Neural cell (in vitro differentiated cells): ENCODE measurements around the gene SMAD7.

ENCODE experiments used
- EP300 ChIP-seq: fragments of 450-650 bp; conservative IDR thresholded peaks from 2 replicates; pipeline ENCODE4 v1.6.1; 2014; ENCODE audit warnings: antibody characterized with exemption, mild to moderate bottlenecking, moderate library complexity; ENCODE audit not compliant: poor library complexity, severe bottlenecking
- EZH2 ChIP-seq: fragments of 200-600, 300-800 bp; shearing (Covaris generic), sonication (generic); IDR thresholded peaks from 2 replicates; pipeline ENCODE4 v1.6.1; 2014; ENCODE audit warnings: antibody characterized with exemption, low read length, borderline replicate concordance, mild to moderate bottlenecking; ENCODE audit not compliant: insufficient read depth, poor library complexity, severe bottlenecking
- POLR2AphosphoS5 ChIP-seq: IDR thresholded peaks from 2 replicates; pipeline ENCODE4 v1.6.1; 2012
- SMC3 ChIP-seq: fragments of 450-650 bp; conservative IDR thresholded peaks from 2 replicates; pipeline ENCODE4 v1.6.1; 2014; ENCODE audit warnings: antibody characterized with exemption, mild to moderate bottlenecking, moderate library complexity; ENCODE audit not compliant: poor library complexity
- TAF1 ChIP-seq: IDR thresholded peaks from 2 replicates; pipeline ENCODE4 v1.6.1; 2012; ENCODE audit warnings: low read depth
- TF ChIP-seq, protein P1 (sequence below): fragments of 450-650 bp; IDR thresholded peaks from 2 replicates; pipeline ENCODE4 v1.5.1; 2014; ENCODE audit warnings: antibody characterized with exemption, mild to moderate bottlenecking, moderate library complexity; ENCODE audit not compliant: poor library complexity, severe bottlenecking
- TF ChIP-seq, protein P2 (sequence below): IDR thresholded peaks from 2 replicates; pipeline ENCODE4 v1.6.1; 2012; ENCODE audit warnings: borderline replicate concordance

DNA sequence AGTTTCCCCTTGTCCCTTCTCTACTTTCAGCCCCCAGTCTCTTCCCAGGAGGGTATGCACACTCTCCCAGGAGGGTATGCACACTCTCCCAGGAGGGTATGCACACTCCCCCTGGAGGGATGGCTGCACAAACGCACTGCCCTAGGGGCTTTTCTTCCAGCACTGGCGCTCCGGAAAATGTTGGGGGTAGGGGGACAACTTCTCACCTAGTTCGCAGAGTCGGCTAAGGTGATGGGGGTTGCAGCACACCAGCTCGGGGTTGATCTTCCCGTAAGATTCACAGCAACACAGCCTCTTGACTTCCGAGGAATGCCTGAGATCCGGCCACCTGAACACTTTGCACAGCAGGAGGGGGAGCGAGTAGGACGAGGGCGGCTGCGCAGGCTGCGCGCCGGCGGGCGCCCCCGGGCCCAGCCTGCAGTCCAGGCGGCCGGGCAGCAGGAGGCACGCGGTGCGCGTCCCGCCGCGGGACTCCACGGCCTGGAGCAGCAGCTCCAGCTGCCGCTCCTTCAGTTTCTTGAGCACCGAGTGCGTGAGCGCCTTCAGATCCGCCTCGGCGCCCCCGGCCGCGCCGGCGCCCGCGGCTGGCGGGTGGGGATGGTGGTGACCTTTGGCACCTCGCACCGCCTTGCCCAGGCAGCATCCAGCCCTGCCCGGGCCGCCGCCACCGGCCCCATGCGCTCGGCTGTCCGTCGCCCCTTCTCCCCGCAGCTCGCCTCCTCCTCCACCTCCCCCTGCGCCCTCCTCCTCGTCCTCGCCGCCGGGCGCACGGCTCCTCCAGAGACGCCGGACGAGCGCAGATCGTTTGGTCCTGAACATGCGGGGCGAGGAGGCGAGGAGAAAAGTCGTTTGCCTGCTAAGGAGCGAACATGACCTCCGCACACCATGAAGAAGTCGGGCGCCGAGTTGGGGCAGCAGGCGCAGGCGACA is 894 bp downstream of the SMAD7 start:
- TF ChIP-seq, protein P1, sequence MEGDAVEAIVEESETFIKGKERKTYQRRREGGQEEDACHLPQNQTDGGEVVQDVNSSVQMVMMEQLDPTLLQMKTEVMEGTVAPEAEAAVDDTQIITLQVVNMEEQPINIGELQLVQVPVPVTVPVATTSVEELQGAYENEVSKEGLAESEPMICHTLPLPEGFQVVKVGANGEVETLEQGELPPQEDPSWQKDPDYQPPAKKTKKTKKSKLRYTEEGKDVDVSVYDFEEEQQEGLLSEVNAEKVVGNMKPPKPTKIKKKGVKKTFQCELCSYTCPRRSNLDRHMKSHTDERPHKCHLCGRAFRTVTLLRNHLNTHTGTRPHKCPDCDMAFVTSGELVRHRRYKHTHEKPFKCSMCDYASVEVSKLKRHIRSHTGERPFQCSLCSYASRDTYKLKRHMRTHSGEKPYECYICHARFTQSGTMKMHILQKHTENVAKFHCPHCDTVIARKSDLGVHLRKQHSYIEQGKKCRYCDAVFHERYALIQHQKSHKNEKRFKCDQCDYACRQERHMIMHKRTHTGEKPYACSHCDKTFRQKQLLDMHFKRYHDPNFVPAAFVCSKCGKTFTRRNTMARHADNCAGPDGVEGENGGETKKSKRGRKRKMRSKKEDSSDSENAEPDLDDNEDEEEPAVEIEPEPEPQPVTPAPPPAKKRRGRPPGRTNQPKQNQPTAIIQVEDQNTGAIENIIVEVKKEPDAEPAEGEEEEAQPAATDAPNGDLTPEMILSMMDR = peak; percentile 49
- TF ChIP-seq POLR2AphosphoS5 (no peak), SMC3 (peak; percentile 59), EP300 (no peak), TAF1 (no peak), EZH2 (no peak)
- TF ChIP-seq, protein P2, sequence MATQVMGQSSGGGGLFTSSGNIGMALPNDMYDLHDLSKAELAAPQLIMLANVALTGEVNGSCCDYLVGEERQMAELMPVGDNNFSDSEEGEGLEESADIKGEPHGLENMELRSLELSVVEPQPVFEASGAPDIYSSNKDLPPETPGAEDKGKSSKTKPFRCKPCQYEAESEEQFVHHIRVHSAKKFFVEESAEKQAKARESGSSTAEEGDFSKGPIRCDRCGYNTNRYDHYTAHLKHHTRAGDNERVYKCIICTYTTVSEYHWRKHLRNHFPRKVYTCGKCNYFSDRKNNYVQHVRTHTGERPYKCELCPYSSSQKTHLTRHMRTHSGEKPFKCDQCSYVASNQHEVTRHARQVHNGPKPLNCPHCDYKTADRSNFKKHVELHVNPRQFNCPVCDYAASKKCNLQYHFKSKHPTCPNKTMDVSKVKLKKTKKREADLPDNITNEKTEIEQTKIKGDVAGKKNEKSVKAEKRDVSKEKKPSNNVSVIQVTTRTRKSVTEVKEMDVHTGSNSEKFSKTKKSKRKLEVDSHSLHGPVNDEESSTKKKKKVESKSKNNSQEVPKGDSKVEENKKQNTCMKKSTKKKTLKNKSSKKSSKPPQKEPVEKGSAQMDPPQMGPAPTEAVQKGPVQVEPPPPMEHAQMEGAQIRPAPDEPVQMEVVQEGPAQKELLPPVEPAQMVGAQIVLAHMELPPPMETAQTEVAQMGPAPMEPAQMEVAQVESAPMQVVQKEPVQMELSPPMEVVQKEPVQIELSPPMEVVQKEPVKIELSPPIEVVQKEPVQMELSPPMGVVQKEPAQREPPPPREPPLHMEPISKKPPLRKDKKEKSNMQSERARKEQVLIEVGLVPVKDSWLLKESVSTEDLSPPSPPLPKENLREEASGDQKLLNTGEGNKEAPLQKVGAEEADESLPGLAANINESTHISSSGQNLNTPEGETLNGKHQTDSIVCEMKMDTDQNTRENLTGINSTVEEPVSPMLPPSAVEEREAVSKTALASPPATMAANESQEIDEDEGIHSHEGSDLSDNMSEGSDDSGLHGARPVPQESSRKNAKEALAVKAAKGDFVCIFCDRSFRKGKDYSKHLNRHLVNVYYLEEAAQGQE = no peak
